Embryonic facial prominence (tissue), 1 donor: ENCODE measurements around the gene F11.
"Not testable (repeated sequence)": the region's sequence is repeated elsewhere in the genome, so short reads cannot be mapped to it uniquely, and the experiment has no call there.

ENCODE experiments used
- DNase-seq: peaks from one replicate; pipeline ENCODE4 v3.0.0-alpha.2; 2016; ENCODE audit errors: extremely low spot score

F11 gene

GRCh38 chr4:186298031-186298647, 32.1 kb downstream of the F11 start:
- DNase-seq: no peak

GRCh38 chr4:186299291-186299690, 33.3 kb downstream of the F11 start:
- no peak for DNase-seq

- no peak for DNase-seq
Observed at GRCh38 chr4:186300659-186301390, 34.8 kb downstream of the F11 start.

- no peak for DNase-seq
Observed at GRCh38 chr4:186304216-186304615, 38.2 kb downstream of the F11 start.

GRCh38 chr4:186304866-186305505, 39.0 kb downstream of the F11 start:
- no peak for DNase-seq

GRCh38 chr4:186307497-186307896, 41.5 kb downstream of the F11 start:
- DNase-seq: no peak

GRCh38 chr4:186307916-186308315, 41.9 kb downstream of the F11 start:
- DNase-seq: no peak

- DNase-seq: no peak
Observed at GRCh38 chr4:186318481-186318880, 52.5 kb downstream of the F11 start.

GRCh38 chr4:186324660-186325059, 58.7 kb downstream of the F11 start:
- DNase-seq: not testable (repeated sequence)

- no peak for DNase-seq
Observed at GRCh38 chr4:186326391-186326790, 60.4 kb downstream of the F11 start.

GRCh38 chr4:186329372-186329771, 63.4 kb downstream of the F11 start:
- DNase-seq: no peak

GRCh38 chr4:186330368-186330767, 64.4 kb downstream of the F11 start:
- no peak for DNase-seq

GRCh38 chr4:186335793-186336192, 69.8 kb downstream of the F11 start:
- DNase-seq: no peak
